ENCODE data around the gene KDM7A. TPM values are rescaled to one million over a fixed set of nuclear protein-coding genes. Genes with fewer than 3 reads are reported as not detected.

KDM7A gene
- total and polyA plus RNA-seq, 2 of the 8 experiments (the other 6 are each of a cell fraction or from before 2014, with no cell fraction given): 2.2 to 12.5 TPM

DNA sequence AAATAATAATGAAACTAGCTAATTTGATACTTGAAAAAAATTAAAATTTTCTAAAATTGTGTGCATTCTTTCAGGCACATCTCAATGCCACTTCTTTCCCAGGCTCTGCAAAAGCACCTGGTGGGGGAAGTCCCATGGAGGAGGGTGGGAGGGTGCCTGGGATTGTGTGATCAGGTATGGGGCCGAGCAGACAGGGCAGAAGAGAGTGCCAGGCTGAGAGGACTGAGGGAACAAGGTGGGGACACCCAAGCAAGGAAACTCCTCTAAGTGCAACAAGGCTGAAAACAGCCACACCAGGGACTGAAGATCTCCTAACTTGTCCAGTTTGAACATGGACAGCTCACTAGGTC lies 127.8 kb downstream of the KDM7A start:
- Histone ChIP-seq H3K27me3 (replicated peaks in 1 of 4; ENCODE audit: control insufficient read depth in 3 of 4, extremely low read depth in 1 of 4, insufficient read depth in 3 of 4, low read length in 3 of 4) (no peaks in the 10 kb centered on the region), H3K9me3 (ENCODE audit: insufficient read depth in 2 of 2, low read depth in 1 of 2, low read length in 1 of 2) (no peaks in the 10 kb centered on the region), H3K4me3 (ENCODE audit: extremely low read depth in 1 of 4, insufficient read depth in 2 of 4, low read depth in 3 of 4, low read length in 4 of 4) (no peak overlapping the region), H3K4me2 (ENCODE audit: insufficient read depth in 1 of 2, low read depth in 2 of 2, low read length in 2 of 2) (no peak overlapping the region), H2BK15ac (ENCODE audit: low read length) (no peak overlapping the region), H2BK120ac (replicated peaks; ENCODE audit: low read depth, low read length) (no peak overlapping the region), H4K8ac (ENCODE audit: extremely low read depth, insufficient read depth, low read length) (no peak overlapping the region), H2BK12ac (ENCODE audit: low read depth, low read length) (no peak overlapping the region), H4K20me1 (replicated peaks in 1 of 2; ENCODE audit: control insufficient read depth in 1 of 2, insufficient read depth in 2 of 2, low read length in 2 of 2) (peaks cover 0 to 1% of the 10 kb centered on the region in 2 experiments), H3K79me1 (ENCODE audit: low read depth, low read length) (no peaks in the 10 kb centered on the region), H3K79me2 (ENCODE audit: control insufficient read depth in 1 of 2, insufficient read depth in 2 of 2, low read length in 2 of 2) (no peaks in the 10 kb centered on the region), H3K4ac (replicated peaks; ENCODE audit: insufficient read length, low read depth, low read length) (no peak overlapping the region), H3K14ac (ENCODE audit: insufficient read length) (no peak overlapping the region), H2BK5ac (ENCODE audit: low read depth, low read length) (no peak overlapping the region), H3K23ac (ENCODE audit: insufficient read length) (no peak overlapping the region), H3K56ac (replicated peaks; ENCODE audit: insufficient read length, low read depth, low read length) (no peak overlapping the region), H3K9ac (replicated peaks in 1 of 4; ENCODE audit: extremely low read depth in 1 of 4, low read depth in 3 of 4, low read length in 3 of 4) (no peak overlapping the region), H2AK5ac (ENCODE audit: low read depth, low read length) (no peak overlapping the region), H2AFZ (ENCODE audit: low read length) (no peak overlapping the region), H4K91ac (replicated peaks; ENCODE audit: insufficient read length, low read length) (no peak overlapping the region), H3K4me1 (replicated peaks in 1 of 4; ENCODE audit: control insufficient read depth in 3 of 4, insufficient read depth in 4 of 4, low read length in 3 of 4) (no peaks in the 10 kb centered on the region), H3K36me3 (ENCODE audit: control insufficient read depth in 2 of 4, insufficient read depth in 4 of 4, low read length in 3 of 4) (no peaks in the 10 kb centered on the region), H3K23me2 (ENCODE audit: low read depth, low read length) (0 out of 2 replicates have a peak, but pooled peaks cover 1% of the 10 kb centered on the region), H2BK20ac (ENCODE audit: low read length) (no peak overlapping the region), H3K18ac (ENCODE audit: extremely low read depth, low read length) (no peak overlapping the region), H4K5ac (ENCODE audit: insufficient read length, low read depth, low read length) (no peak overlapping the region), H3K27ac (ENCODE audit: low read depth, low read length) (no peak overlapping the region)
- POLR2A ChIA-PET (ENCODE audit: partially characterized antibody): no interaction called here
- TF ChIP-seq TAF7 (optimal IDR thresholded peaks at IDR 0.05; ENCODE audit: borderline replicate concordance, low read depth, low read length): no peak
- TF ChIP-seq KDM5A (IDR thresholded peaks at IDR 0.05; ENCODE audit: low read length): no peak
- TF ChIP-seq KDM1A (IDR thresholded peaks at IDR 0.05; ENCODE audit: borderline replicate concordance, low read length): no peak
- 67% methylated on average over 1 of the region's 1 CpG; no CpG with 5 or more reads in 1 of the 2 experiments for WGBS, 2 experiments (ENCODE audit: extremely low coverage in 1 of 2, insufficient coverage in 1 of 2, insufficient read length in 1 of 2, insufficient replicate concordance in 2 of 2, low coverage in 1 of 2, low lambda C conversion rate in 2 of 2, missing lambda C conversion rate in 1 of 2)
- CTCF ChIA-PET (ENCODE audit: partially characterized antibody): no interaction called here
- FAIRE-seq (no peak), DNase-seq (ENCODE audit: low read depth in 1 of 2, low spot score in 2 of 2) (peak in 1 of 2 experiments; percentile 19)
